Vagina (tissue), 2 donors: Measurements from ENCODE around the gene KIF11. TPM values are rescaled to one million over a fixed set of nuclear protein-coding genes. Genes with fewer than 3 reads are reported as not detected.

Experiments used
- DNase-seq, 2 donors: peaks; one replicate each; pipeline ENCODE4 v3.0.0-alpha.2; 2017; ENCODE audit errors: extremely low spot score in 2 of 2
- H3K27ac ChIP-seq: fragments of 200-600 bp; sonication (generic); one replicate; pipeline ENCODE4 v1.5.1; 2019
- H3K27me3 ChIP-seq: fragments of 200-600 bp; sonication (generic); one replicate; pipeline ENCODE4 v1.5.1; 2019
- H3K36me3 ChIP-seq, 2 donors: fragments of 200-600 bp; sonication (generic); one replicate each; pipeline ENCODE4 v1.5.1; 2017 to 2019
- H3K4me1 ChIP-seq: fragments of 200-600 bp; sonication (generic); one replicate; pipeline ENCODE4 v1.5.1; 2019
- H3K4me3 ChIP-seq, 2 donors: fragments of 200-600 bp; sonication (generic); 1 replicate in 1 of 2; 2 replicates in 1 of 2; pipeline ENCODE4 v1.5.1; 2016 to 2019
- H3K9me3 ChIP-seq: fragments of 200-600 bp; sonication (generic); one replicate; pipeline ENCODE4 v1.5.1; 2019
- CTCF ChIP-seq, 3 experiments: fragments of 450-650 bp in 2 of 3; fragments of 200-600 bp in 1 of 3; sonication (generic) in 1 of 3; IDR thresholded peaks; one replicate each; pipeline ENCODE4 v1.5.1; 2017 to 2019; ENCODE audit warnings: antibody characterized with exemption in 3 of 3, mild to moderate bottlenecking in 2 of 3, moderate library complexity in 2 of 3
- POLR2A ChIP-seq, 2 donors: fragments of 450-650 bp; IDR thresholded peaks; one replicate each; pipeline ENCODE4 v1.6.1; 2017; ENCODE audit warnings: antibody characterized with exemption in 2 of 2, mild to moderate bottlenecking in 2 of 2, moderate library complexity in 2 of 2
- POLR2AphosphoS5 ChIP-seq, 2 donors: sonication (generic); formaldehyde crosslinking; IDR thresholded peaks; one replicate each; pipeline ENCODE4 v1.9.0; 2017; ENCODE audit warnings: antibody characterized with exemption in 2 of 2, mild to moderate bottlenecking in 2 of 2, low read depth in 1 of 2; ENCODE audit not compliant: insufficient read depth in 1 of 2
- intact Hi-C: fragments of 100-400 bp; cut with DNase I; formaldehyde crosslinking; loops from one replicate; pipeline ENCODE4 v1.15.1; 2023
- total RNA-seq: library from RNA; depleted of rRNA; stranded (reverse); fragments of >200 nt; gene quantifications from one replicate; pipeline ENCODE4 v1.2.3, GENCODE V29; 2016

The KIF11 gene
- total RNA-seq, 1 donor from 2014 or later: 3.4 TPM

GRCh38 chr10:92689663-92690210, 96.8 kb downstream of the KIF11 start, which contains the start of gene HHEX:
TSS of gene HHEX (plus strand) at chr10:92689955. CDS start at chr10:92689987, 32 bp downstream.
- Histone ChIP-seq H3K27me3 (peaks cover 6% of the 10 kb centered on the region), H3K4me1 (peaks cover 15% of the 10 kb centered on the region), H3K36me3 (no peaks in the 10 kb centered on the region), H3K27ac (peak within 1 kb of the TSS; percentile 78), H3K9me3 (no peaks in the 10 kb centered on the region), H3K4me3 (peak within 1 kb of the TSS; percentile 58 to 61)
- TF ChIP-seq POLR2AphosphoS5 (IDR thresholded peaks at IDR 0.05; ENCODE audit: insufficient read depth in 1 of 2, low read depth in 1 of 2) (no peak), POLR2A (IDR thresholded peaks at IDR 0.05) (peak in 1 of 2 donors; percentile 29)
- intact Hi-C loops: no loop called here
- no peak for DNase-seq

GRCh38 chr10:92690211-92690914, 97.4 kb downstream of the KIF11 start:
- peaks cover 6% of the 10 kb centered on the region for H3K27me3 ChIP-seq
- DNase-seq: no peak
- H3K27ac ChIP-seq: peak overlapping the region; percentile 78
- TF ChIP-seq POLR2A (IDR thresholded peaks at IDR 0.05): no peak
- no peak for TF ChIP-seq CTCF (IDR thresholded peaks at IDR 0.05)
- TF ChIP-seq POLR2AphosphoS5 (IDR thresholded peaks at IDR 0.05; ENCODE audit: insufficient read depth in 1 of 2, low read depth in 1 of 2): peak in 1 of 2 donors; percentile 6
- no peaks in the 10 kb centered on the region for H3K36me3 ChIP-seq
- peaks cover 15% of the 10 kb centered on the region for H3K4me1 ChIP-seq
- H3K4me3 ChIP-seq: peak overlapping the region; percentile 58 to 61
- no peaks in the 10 kb centered on the region for H3K9me3 ChIP-seq
- intact Hi-C loops: no loop called here

GRCh38 chr10:92690915-92691590, 98.1 kb downstream of the KIF11 start:
- TF ChIP-seq POLR2A (IDR thresholded peaks at IDR 0.05) (no peak), POLR2AphosphoS5 (IDR thresholded peaks at IDR 0.05; ENCODE audit: insufficient read depth in 1 of 2, low read depth in 1 of 2) (peak in 1 of 2 donors; percentile 70)
- Histone ChIP-seq H3K9me3 (no peaks in the 10 kb centered on the region), H3K4me3 (peak overlapping the region; percentile 58 to 61), H3K4me1 (peaks cover 22% of the 10 kb centered on the region), H3K27me3 (peaks cover 10% of the 10 kb centered on the region), H3K36me3 (no peaks in the 10 kb centered on the region), H3K27ac (peak overlapping the region; percentile 60)
- intact Hi-C loops: no loop called here
- DNase-seq: no peak

- no peak for DNase-seq
- H3K36me3 ChIP-seq: no peaks in the 10 kb centered on the region
- intact Hi-C loops: no loop called here
- H3K27ac ChIP-seq: peak overlapping the region; percentile 60
- no peaks in the 10 kb centered on the region for H3K9me3 ChIP-seq
- H3K4me1 ChIP-seq: peaks cover 24% of the 10 kb centered on the region
- peaks cover 10% of the 10 kb centered on the region for H3K27me3 ChIP-seq
- TF ChIP-seq CTCF (IDR thresholded peaks at IDR 0.05) (no peak), POLR2A (IDR thresholded peaks at IDR 0.05) (no peak), POLR2AphosphoS5 (IDR thresholded peaks at IDR 0.05; ENCODE audit: insufficient read depth in 1 of 2, low read depth in 1 of 2) (peak in 1 of 2 donors; percentile 39)
- peak overlapping the region; percentile 10 to 61 for H3K4me3 ChIP-seq
Observed at GRCh38 chr10:92691591-92692079, 98.7 kb downstream of the KIF11 start.

GRCh38 chr10:92692080-92692671, 99.2 kb downstream of the KIF11 start:
- intact Hi-C loops: no loop called here
- peaks cover 24% of the 10 kb centered on the region for H3K4me1 ChIP-seq

More at GRCh38 chr10:92692080-92692671, 99.2 kb downstream of the KIF11 start:
- no peak for DNase-seq
- Histone ChIP-seq H3K36me3 (no peaks in the 10 kb centered on the region), H3K9me3 (no peaks in the 10 kb centered on the region), H3K27ac (peak overlapping the region; percentile 60), H3K27me3 (peaks cover 10% of the 10 kb centered on the region), H3K4me3 (peak overlapping the region; percentile 10 to 61)
- TF ChIP-seq CTCF (IDR thresholded peaks at IDR 0.05) (no peak), POLR2A (IDR thresholded peaks at IDR 0.05) (no peak), POLR2AphosphoS5 (IDR thresholded peaks at IDR 0.05; ENCODE audit: insufficient read depth in 1 of 2, low read depth in 1 of 2) (no peak)
